ENCODE measurements around the gene TULP4. TPM values are rescaled to one million over a fixed set of nuclear protein-coding genes. Genes with fewer than 3 reads are reported as not detected.
A peak's percentile ranks its signal among the peaks of the same experiment; 100 is the strongest.

Gene TULP4
- total and polyA plus RNA-seq, 10 donors = 1.8 to 143 (median 78.1) TPM

- no peak overlapping the region for H3K27ac ChIP-seq
- no peak overlapping the region for H3K4me3 ChIP-seq
- intact Hi-C loops (cut with DNase I; ENCODE audit: low total_unique reads) = no loop called here
- DNase-seq = no peak
- TF ChIP-seq POLR2A (IDR thresholded peaks at IDR 0.05) = no peak
- TF ChIP-seq POLR2AphosphoS5 (IDR thresholded peaks at IDR 0.05) = no peak
- TF ChIP-seq CTCF (IDR thresholded peaks at IDR 0.05 in 8 of 11, conservative IDR thresholded peaks at IDR 0.05 in 3 of 11) = no peak
- WGBS, 5 donors = 79 to 87% (median 80%) methylated on average over 2 of the region's 2 CpGs
- H3K36me3 ChIP-seq = no peaks in the 10 kb centered on the region
- H3K4me1 ChIP-seq = peaks cover 10 to 72% (median 48%) of the 10 kb centered on the region in 6 donors
- H3K27me3 ChIP-seq (replicated peaks in 1 of 7) = no peaks in the 10 kb centered on the region
- no peaks in the 10 kb centered on the region for H3K9me3 ChIP-seq
These were observed 11.3 kb downstream of the TULP4 start for GRCh38 chr6:158323561-158323958.

- no peak for TF ChIP-seq CTCF (IDR thresholded peaks at IDR 0.05 in 8 of 11, conservative IDR thresholded peaks at IDR 0.05 in 3 of 11)
- TF ChIP-seq POLR2AphosphoS5 (IDR thresholded peaks at IDR 0.05) = no peak
- TF ChIP-seq POLR2A (IDR thresholded peaks at IDR 0.05) = no peak
- intact Hi-C loops (cut with DNase I; ENCODE audit: low total_unique reads) = no loop called here
- H3K27me3 ChIP-seq (replicated peaks in 1 of 7) = no peaks in the 10 kb centered on the region
- no peaks in the 10 kb centered on the region for H3K9me3 ChIP-seq
- 78 to 86% (median 83%) methylated on average over 5 of the region's 5 CpGs for WGBS, 5 donors
- no peak for DNase-seq
- no peak overlapping the region for H3K4me3 ChIP-seq
- H3K4me1 ChIP-seq = peaks cover 10 to 77% (median 51%) of the 10 kb centered on the region in 6 donors
- H3K36me3 ChIP-seq = no peaks in the 10 kb centered on the region
- no peak overlapping the region for H3K27ac ChIP-seq
These were observed 11.9 kb downstream of the TULP4 start for GRCh38 chr6:158324136-158324535.

- no peaks in the 10 kb centered on the region for H3K27me3 ChIP-seq (replicated peaks in 1 of 7)
- WGBS, 5 donors = 53 to 69% (median 62%) methylated on average over 1 of the region's 1 CpG
- no peaks in the 10 kb centered on the region for H3K36me3 ChIP-seq
- no peak for DNase-seq
- peaks cover 10 to 70% (median 47%) of the 10 kb centered on the region in 6 donors for H3K4me1 ChIP-seq
- no peak overlapping the region for H3K27ac ChIP-seq
- no peak overlapping the region for H3K4me3 ChIP-seq
- TF ChIP-seq POLR2A (IDR thresholded peaks at IDR 0.05) = no peak
- no peak for TF ChIP-seq POLR2AphosphoS5 (IDR thresholded peaks at IDR 0.05)
- no peak for TF ChIP-seq CTCF (IDR thresholded peaks at IDR 0.05 in 8 of 11, conservative IDR thresholded peaks at IDR 0.05 in 3 of 11)
- intact Hi-C loops (cut with DNase I; ENCODE audit: low total_unique reads) = no loop called here
- peaks cover 0 to under 1% (median 0%) of the 10 kb centered on the region in 8 donors for H3K9me3 ChIP-seq
These were observed 14.9 kb downstream of the TULP4 start for GRCh38 chr6:158327211-158327610.

- Histone ChIP-seq H3K4me3 (no peak overlapping the region), H3K27me3 (replicated peaks in 1 of 7) (no peaks in the 10 kb centered on the region), H3K36me3 (peaks cover 0 to 11% (median 0%) of the 10 kb centered on the region in 6 donors), H3K4me1 (peaks cover 0 to 53% (median 30%) of the 10 kb centered on the region in 6 donors), H3K9me3 (peaks cover 4 to 14% (median 11%) of the 10 kb centered on the region in 8 donors), H3K27ac (peak overlapping the region in 1 of 8 donors; percentile 47)
- no peak for DNase-seq
- TF ChIP-seq POLR2AphosphoS5 (IDR thresholded peaks at IDR 0.05) (no peak), POLR2A (IDR thresholded peaks at IDR 0.05) (no peak), CTCF (IDR thresholded peaks at IDR 0.05 in 8 of 11, conservative IDR thresholded peaks at IDR 0.05 in 3 of 11) (no peak)
- whole genome bisulfite sequencing, 5 donors = 0 to 57% (median 0%) methylated on average over 1 of the region's 1 CpG
- intact Hi-C loops (cut with DNase I; ENCODE audit: low total_unique reads) = no loop called here
These were observed 16.7 kb downstream of the TULP4 start for GRCh38 chr6:158328952-158329351.
